Frontal cortex (tissue), 4 donors: ENCODE measurements around the gene HEG1. TPM values are rescaled to one million over a fixed set of nuclear protein-coding genes. Genes with fewer than 3 reads are reported as not detected.

Experiments
- DNase-seq, 2 donors: peaks; one replicate each; pipeline ENCODE4 v3.0.0; 2012; ENCODE audit warnings: low spot score in 2 of 2
- FAIRE-seq: peaks from 2 replicates; lab custom pipeline; 2012; peaks lifted over from hg19 to GRCh38; lab: Jason Lieb, UNC
- total RNA-seq: library from RNA; depleted of rRNA; stranded (reverse); fragments of >200 nt; gene quantifications from one replicate; pipeline ENCODE4 v1.2.3, GENCODE V29; 2014
- donor health status: control.
- donor health status: control.
- donor health status: control.

The HEG1 gene
- total RNA-seq, 1 donor from 2014 or later, result 5.7 TPM

DNA sequence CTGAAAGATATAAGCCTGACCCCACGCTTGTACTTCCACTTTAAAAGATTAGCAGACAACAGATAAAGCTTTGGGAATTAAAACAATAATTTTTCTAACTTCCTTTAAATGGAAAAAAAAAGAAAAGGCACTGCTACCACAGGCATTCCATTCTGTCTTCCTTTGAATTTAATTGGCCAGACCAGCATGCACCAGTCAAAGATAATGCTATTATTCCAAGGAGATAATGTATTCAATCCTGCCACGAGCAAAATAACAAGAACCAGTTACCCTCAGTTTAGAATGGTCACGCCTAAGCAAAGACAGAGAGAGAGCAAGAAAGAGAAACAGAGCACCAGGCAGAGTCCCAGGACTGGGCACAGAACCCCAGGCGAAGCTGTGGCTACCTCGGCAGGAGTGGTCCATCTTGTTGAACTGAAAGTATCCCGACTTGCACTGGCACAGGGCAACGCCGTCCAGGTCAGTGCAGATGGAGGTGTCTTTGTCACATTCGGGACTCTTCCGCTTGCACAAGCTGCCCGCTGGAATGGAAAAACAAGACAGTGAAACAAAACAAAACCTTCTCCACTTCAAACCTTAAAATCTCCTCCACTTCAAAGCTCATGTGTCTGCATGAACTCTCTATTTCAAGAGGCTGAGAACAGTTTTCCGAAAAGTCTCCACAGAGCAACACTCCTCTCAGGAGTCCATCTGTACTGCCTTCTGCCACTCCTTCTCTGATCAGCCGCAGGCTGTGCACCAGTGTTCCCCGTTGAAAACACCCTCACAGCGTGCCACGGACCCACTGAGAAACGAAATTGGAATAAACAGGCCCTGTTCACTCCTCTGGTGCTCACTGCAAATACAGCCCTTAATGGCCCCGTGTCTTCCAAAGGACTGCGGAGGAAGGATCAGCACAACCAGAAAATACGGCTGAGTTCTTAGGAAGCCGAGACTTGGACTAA, 58.2 kb downstream of the HEG1 start:
- no peak for FAIRE-seq
- DNase-seq, result no peak

- FAIRE-seq (no peak), DNase-seq (peak; percentile 52 to 75)
Measured at GRCh38 chr3:124995460-124995994, 60.3 kb downstream of the HEG1 start.

- FAIRE-seq (no peak), DNase-seq (no peak)
Measured at GRCh38 chr3:124993466-124993865, 62.3 kb downstream of the HEG1 start.

GRCh38 chr3:124992041-124992440, 63.8 kb downstream of the HEG1 start:
- FAIRE-seq (no peak), DNase-seq (no peak)

DNA sequence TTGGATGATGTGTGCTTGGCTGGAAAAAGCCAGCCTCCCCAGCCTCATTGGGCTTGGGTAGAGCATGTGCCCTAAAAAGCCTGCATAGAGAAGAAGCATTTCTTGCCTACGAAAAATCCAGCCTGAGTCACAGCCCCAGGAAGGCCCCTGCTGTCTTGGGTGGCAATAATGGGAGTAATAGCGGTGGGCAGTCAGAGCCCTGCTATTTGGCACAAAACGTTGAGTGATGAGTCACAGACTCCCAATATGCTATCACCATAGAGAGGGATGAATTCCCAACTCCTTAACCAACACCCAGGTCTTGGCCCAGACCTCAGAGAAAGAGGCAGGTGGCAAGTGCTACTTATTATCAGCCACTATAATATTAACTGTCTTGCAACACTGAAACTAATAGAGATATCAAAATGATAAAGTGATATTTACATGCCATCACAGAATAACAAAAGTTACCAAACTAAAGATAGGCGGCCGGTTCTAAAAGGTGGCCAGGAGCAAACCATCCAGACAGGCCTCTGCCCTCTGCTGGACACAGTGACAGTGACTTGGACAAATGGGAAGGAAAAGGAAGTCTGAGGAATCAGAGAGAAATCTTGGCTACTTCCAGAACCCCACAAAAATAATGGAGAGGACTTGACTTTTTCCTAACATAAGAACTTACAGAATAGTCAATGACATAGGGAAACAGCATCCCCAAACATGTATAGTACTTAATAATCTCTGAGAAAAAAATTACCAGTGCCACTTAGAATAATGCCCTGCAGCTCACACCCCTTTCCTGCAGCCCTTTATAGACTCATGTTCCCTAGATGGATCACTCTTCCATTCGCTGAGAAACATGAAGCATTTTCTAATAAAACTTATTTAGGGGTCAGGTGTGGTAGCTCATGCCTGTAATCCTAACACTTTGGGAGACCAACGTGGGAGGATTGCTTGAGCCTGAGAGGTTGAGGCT, 69.3 kb downstream of the HEG1 start:
- no peak for FAIRE-seq
- DNase-seq, result no peak

DNA sequence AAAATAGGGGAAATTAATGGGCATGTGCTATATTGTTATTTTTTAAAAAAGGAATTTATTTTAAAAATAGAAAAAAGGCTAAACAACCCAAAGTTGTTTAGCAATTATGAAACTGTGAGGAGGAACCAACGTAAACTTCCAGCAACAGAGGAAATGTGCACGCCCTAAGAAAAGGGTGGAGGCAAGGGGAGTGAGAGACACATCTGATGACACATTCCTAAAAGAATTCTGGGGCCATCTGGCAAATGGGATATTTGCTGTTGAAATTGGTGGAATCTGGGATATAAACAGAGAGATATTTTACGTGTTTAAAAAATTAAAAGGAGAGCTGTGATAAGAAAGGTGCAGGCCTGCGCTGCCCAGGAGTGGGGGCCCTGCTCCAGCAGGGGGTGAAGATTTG, 70.4 kb downstream of the HEG1 start:
- no peak for FAIRE-seq
- DNase-seq, result no peak

DNA sequence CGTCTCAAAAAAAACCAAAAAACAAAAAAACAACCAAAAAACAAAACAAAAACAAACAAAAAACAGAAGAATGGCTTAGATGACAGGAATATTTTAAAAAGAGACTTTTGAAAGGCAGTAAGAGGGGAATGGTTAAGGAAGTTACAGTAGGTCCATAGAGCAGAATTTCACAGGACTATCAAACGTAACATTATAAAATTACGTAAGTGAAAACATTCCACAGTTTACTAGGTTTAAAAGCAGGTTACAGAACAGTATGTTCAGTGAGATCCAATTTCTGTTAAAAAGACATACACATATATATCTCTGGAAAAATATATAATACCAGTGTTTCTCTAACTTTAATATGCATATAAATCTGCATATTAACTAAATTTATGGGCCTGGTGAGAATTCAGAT, 71.0 kb downstream of the HEG1 start:
- FAIRE-seq, result no peak
- no peak for DNase-seq

DNA sequence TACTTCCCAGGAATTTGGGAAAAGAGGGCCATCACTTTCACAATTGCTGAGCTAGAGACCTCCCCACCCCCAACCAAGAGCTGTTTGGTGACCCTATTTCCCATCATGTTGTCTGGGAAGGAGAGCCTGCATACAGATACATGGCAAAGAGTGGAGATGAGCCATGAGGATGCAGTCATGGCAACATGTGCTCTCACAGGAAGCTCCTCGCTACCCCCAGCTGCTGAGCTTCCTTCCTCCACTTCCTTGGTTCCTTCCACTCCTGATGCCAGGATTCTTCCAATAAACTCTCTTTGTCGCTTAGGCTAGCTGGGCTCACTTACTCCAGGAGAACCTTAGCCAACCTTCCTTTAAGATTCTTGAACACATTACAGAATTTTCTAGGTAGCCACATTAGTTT, 72.9 kb downstream of the HEG1 start:
- FAIRE-seq (no peak), DNase-seq (no peak)

GRCh38 chr3:124981472-124981871, 74.3 kb downstream of the HEG1 start:
- DNase-seq (no peak), FAIRE-seq (no peak)

DNA sequence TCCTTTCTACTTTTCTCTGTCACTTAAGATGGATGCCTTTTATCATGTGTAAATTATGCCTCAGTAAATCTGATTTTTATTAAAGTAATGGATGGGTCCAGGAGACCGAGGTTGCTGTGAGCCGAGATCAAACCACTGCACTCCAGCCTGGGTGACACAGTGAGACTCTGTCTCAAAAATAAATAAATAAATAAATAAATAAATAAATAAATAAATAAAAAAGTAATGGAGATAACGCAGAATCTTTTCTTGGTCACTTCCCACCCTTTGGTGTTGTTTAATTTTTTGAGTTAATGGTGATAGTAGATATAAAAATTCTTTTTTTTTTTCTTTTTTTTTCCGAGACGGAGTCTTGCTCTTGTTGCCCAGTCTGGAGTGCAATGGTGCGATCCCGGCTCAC, 77.2 kb downstream of the HEG1 start:
- FAIRE-seq (no peak), DNase-seq (no peak)

DNA sequence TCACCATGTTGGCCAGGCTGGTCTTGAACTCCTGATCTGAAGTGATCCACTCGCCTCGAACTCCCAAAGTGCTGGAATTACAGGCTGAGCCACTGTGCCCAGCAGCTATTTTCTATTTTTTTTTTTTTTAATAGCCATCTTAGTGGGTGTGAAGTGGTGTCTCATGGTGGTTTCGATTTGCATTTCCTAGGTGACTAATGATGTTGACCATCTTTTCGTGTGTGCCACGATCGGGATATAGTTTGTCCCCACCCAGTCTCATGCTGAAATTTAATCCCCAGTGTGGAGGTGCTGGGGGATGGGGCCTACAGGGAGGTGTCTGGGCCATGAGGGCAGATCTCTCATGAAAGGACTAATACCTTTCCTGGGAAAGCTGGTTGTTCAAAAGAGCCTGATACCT, 79.4 kb downstream of the HEG1 start:
- no peak for FAIRE-seq
- DNase-seq, result no peak

DNA sequence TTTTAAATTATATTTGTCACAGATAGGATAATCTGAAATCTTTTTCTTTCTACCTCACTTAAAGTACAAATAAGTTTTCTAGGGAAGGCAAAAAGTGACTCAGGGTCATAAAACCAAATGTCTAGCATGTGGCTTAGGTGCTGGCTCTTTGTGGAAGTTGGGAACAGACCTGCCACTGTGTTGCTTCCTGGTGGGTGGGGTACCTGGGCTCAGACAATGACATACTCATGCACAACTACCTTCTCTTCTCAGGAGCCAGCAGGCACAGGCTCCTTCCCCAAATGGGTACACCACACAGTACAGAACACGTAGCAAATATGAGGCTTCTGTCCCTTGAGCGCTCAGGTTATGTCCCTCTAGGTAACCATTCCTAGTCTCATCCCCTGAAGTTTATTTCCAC, 81.1 kb downstream of the HEG1 start:
- no peak for FAIRE-seq
- DNase-seq, result no peak

- DNase-seq, result no peak
- no peak for FAIRE-seq
Measured at GRCh38 chr3:124973290-124973689, 82.5 kb downstream of the HEG1 start.

DNA sequence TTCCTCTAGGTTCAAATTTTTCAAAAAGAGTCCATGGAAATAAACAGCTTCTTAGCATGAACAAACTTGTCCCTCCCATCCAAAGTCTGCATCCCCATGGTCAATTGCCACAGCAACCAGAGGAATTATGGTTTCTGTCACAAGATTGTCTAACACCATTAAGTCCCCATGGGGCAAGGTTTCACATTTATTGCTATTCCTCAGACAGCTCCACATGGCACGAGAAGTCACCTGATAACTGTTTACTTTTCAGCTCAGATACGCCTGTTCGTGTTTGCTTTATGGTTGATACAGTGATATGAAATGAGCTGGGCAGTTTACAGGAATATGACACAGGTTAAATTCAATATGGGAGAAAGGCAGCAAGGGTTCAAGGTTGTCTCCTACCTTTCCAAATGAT, 83.3 kb downstream of the HEG1 start:
- FAIRE-seq (no peak), DNase-seq (no peak)

- DNase-seq, result no peak
- FAIRE-seq, result no peak
Measured at GRCh38 chr3:124969963-124970722, 85.7 kb downstream of the HEG1 start.

GRCh38 chr3:124969190-124969589, 86.6 kb downstream of the HEG1 start:
- FAIRE-seq (no peak), DNase-seq (no peak)

DNA sequence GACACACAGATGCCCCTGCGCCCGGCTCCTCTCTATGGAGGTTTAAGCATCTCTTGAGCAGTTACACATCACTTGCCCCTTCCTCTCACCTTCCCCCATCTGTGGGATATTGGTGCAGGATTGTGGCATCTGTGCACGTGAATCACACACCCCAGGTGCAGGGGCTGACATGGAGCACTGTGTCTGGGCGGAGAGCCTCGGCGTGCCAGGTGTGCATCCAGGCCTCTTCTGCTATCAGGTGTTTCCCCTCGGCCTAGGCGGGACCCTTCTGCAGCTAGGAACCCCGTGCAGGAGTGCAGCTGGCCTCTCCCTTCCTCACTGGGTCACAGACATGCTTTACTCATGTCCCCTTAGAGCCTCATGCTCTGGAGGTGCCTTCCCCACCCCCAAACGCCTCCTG, 87.8 kb downstream of the HEG1 start:
- no peak for DNase-seq
- FAIRE-seq, result no peak

GRCh38 chr3:124966521-124967445, 89.0 kb downstream of the HEG1 start:
- DNase-seq (no peak), FAIRE-seq (no peak)

- DNase-seq (no peak), FAIRE-seq (no peak)
Measured at GRCh38 chr3:124965413-124965812, 90.4 kb downstream of the HEG1 start.
